Suprapubic skin (tissue), 4 donors: ENCODE measurements around the gene LIMS2. TPM values are rescaled to one million over a fixed set of nuclear protein-coding genes. Genes with fewer than 3 reads are reported as not detected.
A peak's percentile ranks its signal among the peaks of the same experiment; 100 is the strongest.

ENCODE experiments used
- DNase-seq, 2 donors: peaks; one replicate each; pipeline ENCODE4 v3.0.0-alpha.2; 2019; ENCODE audit warnings: low spot score in 2 of 2
- H3K27ac ChIP-seq: fragments of 200-600 bp; sonication (generic); one replicate; pipeline ENCODE4 v1.5.1; 2019
- H3K27me3 ChIP-seq: fragments of 200-600 bp; sonication (generic); one replicate; pipeline ENCODE4 v1.5.1; 2019
- H3K36me3 ChIP-seq: fragments of 200-600 bp; sonication (generic); one replicate; pipeline ENCODE4 v1.5.1; 2019
- H3K4me1 ChIP-seq: fragments of 200-600 bp; sonication (generic); one replicate; pipeline ENCODE4 v1.5.1; 2019
- H3K4me3 ChIP-seq: fragments of 200-600 bp; sonication (generic); one replicate; pipeline ENCODE4 v1.5.1; 2019; ENCODE audit warnings: mild to moderate bottlenecking
- H3K9me3 ChIP-seq: fragments of 200-600 bp; sonication (generic); one replicate; pipeline ENCODE4 v1.5.1; 2019
- CTCF ChIP-seq, 2 donors: fragments of 200-600 bp in 1 of 2; fragments of 450-650 bp in 1 of 2; sonication (generic) in 1 of 2; IDR thresholded peaks; one replicate each; pipeline ENCODE4 v1.5.1; 2016 to 2019; ENCODE audit warnings: antibody characterized with exemption in 2 of 2, mild to moderate bottlenecking in 1 of 2, moderate library complexity in 1 of 2
- EP300 ChIP-seq: sonication (generic); formaldehyde crosslinking; IDR thresholded peaks from one replicate; pipeline ENCODE4 v1.6.1; 2017; ENCODE audit warnings: antibody characterized with exemption
- POLR2A ChIP-seq, 2 donors: fragments of 450-650 bp; IDR thresholded peaks; one replicate each; pipeline ENCODE4 v1.6.1; 2017; ENCODE audit warnings: antibody characterized with exemption in 2 of 2, mild to moderate bottlenecking in 2 of 2, moderate library complexity in 2 of 2
- POLR2AphosphoS5 ChIP-seq, 3 donors: sonication (generic); formaldehyde crosslinking; IDR thresholded peaks; one replicate each; pipeline ENCODE4 v1.6.1; 2017; ENCODE audit warnings: antibody characterized with exemption in 3 of 3
- WGBS: methylation state at CpG from one replicate; pipeline ENCODE4 v1.1.5; 2018; 5-methylcytosine and 5-hydroxymethylcytosine counted together
- total RNA-seq, 4 donors: library from RNA; depleted of rRNA; stranded (reverse); fragments of >200 nt; gene quantifications; one replicate each; pipeline ENCODE4 v1.1.0, GENCODE V29; 2016

The LIMS2 gene
- total RNA-seq, 4 donors from 2014 or later = 9.2 to 40.0 (median 15.4) TPM

GRCh38 chr2:127623388-127624319 is 51.7 kb downstream of the LIMS2 start:
- no peaks in the 10 kb centered on the region for H3K4me1 ChIP-seq
- H3K36me3 ChIP-seq = no peaks in the 10 kb centered on the region
- TF ChIP-seq CTCF (IDR thresholded peaks at IDR 0.05) (no peak), EP300 (no peak), POLR2AphosphoS5 (IDR thresholded peaks at IDR 0.05) (no peak), POLR2A (IDR thresholded peaks at IDR 0.05) (no peak)
- peaks cover 11% of the 10 kb centered on the region for H3K27me3 ChIP-seq
- DNase-seq = peak; percentile 63 to 75
- H3K9me3 ChIP-seq = no peaks in the 10 kb centered on the region
- WGBS = 89% methylated on average over 23 of the region's 38 CpGs
- H3K4me3 ChIP-seq = no peak overlapping the region
- H3K27ac ChIP-seq = no peak overlapping the region

- 91% methylated on average over 10 of the region's 21 CpGs for WGBS
- Histone ChIP-seq H3K27ac (no peak overlapping the region), H3K36me3 (no peaks in the 10 kb centered on the region), H3K4me1 (no peaks in the 10 kb centered on the region), H3K4me3 (no peak overlapping the region), H3K9me3 (no peaks in the 10 kb centered on the region), H3K27me3 (peaks cover 11% of the 10 kb centered on the region)
- DNase-seq = peak; percentile 45 to 57
- TF ChIP-seq EP300 = no peak
- TF ChIP-seq POLR2AphosphoS5 (IDR thresholded peaks at IDR 0.05) = no peak
- TF ChIP-seq POLR2A (IDR thresholded peaks at IDR 0.05) = no peak
- TF ChIP-seq CTCF (IDR thresholded peaks at IDR 0.05) = no peak
Measured at GRCh38 chr2:127622561-127623387, 52.6 kb downstream of the LIMS2 start.

GRCh38 chr2:127621981-127622431 is 53.3 kb downstream of the LIMS2 start:
- Histone ChIP-seq H3K27ac (no peak overlapping the region), H3K27me3 (peaks cover 11% of the 10 kb centered on the region), H3K4me1 (no peaks in the 10 kb centered on the region), H3K9me3 (no peaks in the 10 kb centered on the region), H3K36me3 (no peaks in the 10 kb centered on the region), H3K4me3 (no peak overlapping the region)
- 96% methylated on average over 15 of the region's 15 CpGs for WGBS
- TF ChIP-seq POLR2A (IDR thresholded peaks at IDR 0.05) (no peak), POLR2AphosphoS5 (IDR thresholded peaks at IDR 0.05) (no peak)
- peak; percentile 55 to 61 for DNase-seq

- H3K4me3 ChIP-seq = no peak overlapping the region
- DNase-seq = no peak
- H3K27ac ChIP-seq = no peak overlapping the region
- TF ChIP-seq POLR2A (IDR thresholded peaks at IDR 0.05) = no peak
- no peak for TF ChIP-seq CTCF (IDR thresholded peaks at IDR 0.05)
- no peaks in the 10 kb centered on the region for H3K9me3 ChIP-seq
- WGBS = 80% methylated on average over 3 of the region's 3 CpGs
- H3K4me1 ChIP-seq = no peaks in the 10 kb centered on the region
- H3K36me3 ChIP-seq = no peaks in the 10 kb centered on the region
- peaks cover 2% of the 10 kb centered on the region for H3K27me3 ChIP-seq
Measured at GRCh38 chr2:127620866-127621265, 54.5 kb downstream of the LIMS2 start.

- Histone ChIP-seq H3K4me1 (peaks cover 3% of the 10 kb centered on the region), H3K9me3 (no peaks in the 10 kb centered on the region), H3K27me3 (peaks cover 2% of the 10 kb centered on the region), H3K4me3 (no peak overlapping the region), H3K27ac (no peak overlapping the region), H3K36me3 (no peaks in the 10 kb centered on the region)
- no peak for TF ChIP-seq EP300
- TF ChIP-seq POLR2A (IDR thresholded peaks at IDR 0.05) = no peak
- TF ChIP-seq POLR2AphosphoS5 (IDR thresholded peaks at IDR 0.05) = no peak
- no peak for TF ChIP-seq CTCF (IDR thresholded peaks at IDR 0.05)
- DNase-seq = peak in 1 of 2 donors; percentile 72
- 57% methylated on average over 14 of the region's 16 CpGs for WGBS
Measured at GRCh38 chr2:127619877-127620705, 55.2 kb downstream of the LIMS2 start.
